GM12878 (cell line): ENCODE data around the gene NUP210L. TPM values are rescaled to one million over a fixed set of nuclear protein-coding genes. Genes with fewer than 3 reads are reported as not detected.

Source experiments
- CBFB ChIP-seq: IDR thresholded peaks from 2 replicates; pipeline ENCODE4 v1.6.1; 2016; ENCODE audit warnings: antibody characterized with exemption, low read depth
- MAX ChIP-seq: IDR thresholded peaks from 2 replicates; pipeline ENCODE4 v1.6.1; 2012; ENCODE audit warnings: low read depth, low read length, improper control_type of control experiment
- MEF2B ChIP-seq: fragments of 450-650 bp; IDR thresholded peaks from 2 replicates; pipeline ENCODE4 v1.6.1; 2018; ENCODE audit warnings: mild to moderate bottlenecking, moderate library complexity; ENCODE audit not compliant: partially characterized antibody, poor library complexity, severe bottlenecking
- POLR2AphosphoS2 ChIP-seq: IDR thresholded peaks from 2 replicates; pipeline ENCODE4 v1.6.1; 2011; ENCODE audit warnings: low read depth, mild to moderate bottlenecking, low read length, improper control_type of control experiment, moderate library complexity
- USF2 ChIP-seq: IDR thresholded peaks from 2 replicates; pipeline ENCODE4 v1.6.1; 2011; ENCODE audit warnings: low read depth, low read length, improper control_type of control experiment, borderline replicate concordance
- ZBTB33 ChIP-seq: fragments of 450-650 bp; IDR thresholded peaks from 2 replicates; pipeline ENCODE4 v1.6.1; 2017; ENCODE audit warnings: mild to moderate bottlenecking
- polyA plus RNA-seq, 11 experiments: library from polyadenylated mRNA; depleted of rRNA in 4 of 11; unstranded in 6 of 11; stranded (reverse) in 5 of 11; fragments of >200 nt; fragmentation: Nextera tagmentation in 4 of 11; fragmentation: Illumina TruSeq in 1 of 11; extraction: Ambion mirVana in 4 of 11; extraction: Trizol in 1 of 11; gene quantifications; 1 replicate in 1 of 11; 2 replicates in 10 of 11; pipeline versions ENCODE4 v1.2.1 to v1.2.3, GENCODE V29; 2011 to 2016; ENCODE audit warnings: inconsistent platforms in 2 of 11, missing spikeins in 2 of 11, low read depth in 1 of 11
- total RNA-seq, 4 experiments: library from RNA; depleted of rRNA in 3 of 4; stranded (reverse); fragments of >200 nt in 3 of 4; fragmentation: Illumina TruSeq in 1 of 4; extraction: Trizol in 1 of 4; gene quantifications; 2 replicates each; pipeline versions ENCODE4 v1.2.1 to v1.2.3, GENCODE V29; 2013 to 2021
- TF ChIP-seq, protein P1 (sequence below): fragments of 150-350 bp; IDR thresholded peaks from 2 replicates; pipeline ENCODE4 v1.6.1; 2014; ENCODE audit warnings: mild to moderate bottlenecking, low read depth, low read length

Gene NUP210L
- total and polyA plus RNA-seq, 10 of the 15 experiments (the other 5 are each of a cell fraction or from before 2014, with no cell fraction given): 0.04 to 0.08 (median 0.07) TPM; not detected in 7

- no peak for TF ChIP-seq ZBTB33
- TF ChIP-seq POLR2AphosphoS2: no peak
- TF ChIP-seq CBFB: no peak
- TF ChIP-seq MEF2B: no peak
- TF ChIP-seq, protein P1, sequence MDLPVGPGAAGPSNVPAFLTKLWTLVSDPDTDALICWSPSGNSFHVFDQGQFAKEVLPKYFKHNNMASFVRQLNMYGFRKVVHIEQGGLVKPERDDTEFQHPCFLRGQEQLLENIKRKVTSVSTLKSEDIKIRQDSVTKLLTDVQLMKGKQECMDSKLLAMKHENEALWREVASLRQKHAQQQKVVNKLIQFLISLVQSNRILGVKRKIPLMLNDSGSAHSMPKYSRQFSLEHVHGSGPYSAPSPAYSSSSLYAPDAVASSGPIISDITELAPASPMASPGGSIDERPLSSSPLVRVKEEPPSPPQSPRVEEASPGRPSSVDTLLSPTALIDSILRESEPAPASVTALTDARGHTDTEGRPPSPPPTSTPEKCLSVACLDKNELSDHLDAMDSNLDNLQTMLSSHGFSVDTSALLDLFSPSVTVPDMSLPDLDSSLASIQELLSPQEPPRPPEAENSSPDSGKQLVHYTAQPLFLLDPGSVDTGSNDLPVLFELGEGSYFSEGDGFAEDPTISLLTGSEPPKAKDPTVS: no peak
- TF ChIP-seq USF2: no peak
- TF ChIP-seq MAX: no peak
- TF ChIP-seq, all 136 proteins: peak for 0
These were observed 73.3 kb downstream of the NUP210L start (continued) for GRCh38 chr1:154081386-154082126.
